Activated T-cell treated with anti-CD3 and anti-CD28 coated beads for 24 hours (primary cell): Measurements from ENCODE around the gene SLC15A3.

Experiments
- DNase-seq: peaks from one replicate; pipeline ENCODE4 v3.0.0-alpha.2; 2020; ENCODE audit warnings: low read depth

SLC15A3 gene

DNA sequence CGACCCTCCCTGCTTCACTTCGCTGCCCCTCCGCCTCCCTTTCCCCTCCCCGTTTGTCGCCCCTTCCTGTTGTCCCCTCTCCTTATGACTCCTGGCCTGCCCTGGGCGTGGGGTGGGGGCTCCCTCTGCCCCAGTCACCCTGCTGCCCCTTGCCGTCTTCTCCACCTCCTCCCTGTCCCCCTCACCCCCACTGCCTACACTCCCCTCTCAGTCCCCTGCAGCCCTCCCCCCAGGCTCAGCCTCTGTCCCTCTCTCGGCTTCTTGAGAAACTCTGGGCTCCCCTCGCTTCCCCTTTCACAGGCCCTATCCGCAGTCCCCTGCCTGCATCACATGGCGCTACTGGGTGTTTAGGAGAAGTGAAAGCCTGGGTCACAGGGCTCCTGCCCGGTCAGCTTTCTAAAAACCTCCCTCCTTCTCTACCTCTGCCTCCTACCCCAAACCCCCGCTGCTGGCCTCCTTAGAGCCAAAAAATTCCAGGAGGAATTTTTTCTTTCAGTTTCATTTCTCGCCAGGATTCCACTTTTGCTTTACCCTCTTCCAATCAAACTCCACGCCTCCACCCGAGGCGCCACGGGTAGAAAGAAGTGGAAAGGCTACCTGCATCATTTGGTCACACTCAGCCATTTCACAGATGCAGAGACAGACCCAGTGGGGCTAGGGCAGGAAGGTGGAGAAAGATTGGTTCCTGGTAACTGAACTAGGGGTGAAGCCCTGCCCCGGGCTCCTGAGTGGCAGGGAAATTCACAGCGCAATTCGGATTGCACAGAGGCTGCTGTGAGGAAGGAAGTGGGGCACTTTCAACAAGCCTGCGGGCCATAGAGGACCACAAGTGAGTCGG is at the start of gene SLC15A3:
Gene SLC15A3 (minus strand): TSS at position 273 of the 838 bp plus-strand sequence. CDS start 625 bp downstream, outside the sequence.
- no peak for DNase-seq

GRCh38 chr11:61000426-61000825 is 48.5 kb upstream of the SLC15A3 start:
- no peak for DNase-seq

DNA sequence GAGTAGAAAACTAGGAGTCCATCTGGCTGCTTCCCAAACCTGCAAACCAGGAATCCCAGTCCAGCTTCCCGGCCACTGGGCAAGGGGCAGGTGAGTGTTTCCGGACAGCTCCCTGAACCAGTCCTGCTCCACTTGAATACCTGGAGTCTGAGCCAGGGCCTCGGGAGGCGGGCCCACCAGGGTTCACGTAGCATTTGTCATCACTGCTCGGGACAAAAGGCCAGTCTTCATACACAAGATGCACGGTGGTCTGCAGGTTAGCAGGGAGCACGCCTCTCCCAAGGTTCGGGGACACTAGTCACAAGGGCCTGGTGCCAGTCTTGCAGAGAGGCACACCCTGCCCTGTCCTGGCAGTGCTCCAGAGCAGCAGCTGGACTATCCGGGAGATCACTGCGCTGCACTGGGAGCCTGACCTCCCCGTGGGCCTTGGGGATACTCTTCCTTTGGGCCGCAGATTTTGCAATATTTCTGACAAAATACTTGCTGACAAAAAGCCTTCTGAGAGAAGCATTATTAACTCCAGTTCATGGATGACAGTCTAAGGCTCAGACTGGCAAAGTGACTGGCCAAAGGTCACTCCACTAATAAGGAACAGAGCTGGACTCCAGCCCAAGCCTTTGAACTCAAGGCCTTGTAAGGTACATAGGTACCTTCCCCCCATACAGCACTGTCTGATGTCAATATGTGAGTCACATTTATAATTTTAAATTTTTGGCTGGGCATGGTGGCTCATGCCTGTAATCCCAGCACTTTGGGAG is 44.6 kb upstream of the SLC15A3 start:
- DNase-seq = no peak

- DNase-seq = no peak
Observed at GRCh38 chr11:60995798-60996197, 43.8 kb upstream of the SLC15A3 start.

GRCh38 chr11:60994541-60995080 is 42.6 kb upstream of the SLC15A3 start:
- no peak for DNase-seq

- DNase-seq = peak; percentile 48
Observed at GRCh38 chr11:60993615-60994014, 41.6 kb upstream of the SLC15A3 start.

GRCh38 chr11:60992842-60993409 is 41.0 kb upstream of the SLC15A3 start:
- no peak for DNase-seq

DNA sequence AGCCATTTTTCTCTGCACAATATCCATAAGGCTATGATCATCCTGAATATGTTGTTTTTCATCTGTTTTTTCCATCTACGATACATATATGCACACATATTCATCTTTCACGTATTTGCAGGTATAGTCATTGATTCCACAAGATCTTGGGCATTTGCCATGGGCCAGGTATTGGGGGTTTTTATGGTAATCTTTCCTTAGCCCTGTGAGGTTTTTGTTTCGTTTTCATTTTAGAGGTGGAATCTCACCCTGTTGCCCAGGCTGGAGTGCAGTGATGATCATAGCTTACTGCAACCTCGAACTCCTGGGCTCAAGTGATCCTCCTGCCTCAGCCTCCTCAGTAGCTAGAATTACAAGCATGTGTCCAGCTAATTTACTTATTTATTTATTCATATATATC is 39.5 kb upstream of the SLC15A3 start:
- no peak for DNase-seq

DNA sequence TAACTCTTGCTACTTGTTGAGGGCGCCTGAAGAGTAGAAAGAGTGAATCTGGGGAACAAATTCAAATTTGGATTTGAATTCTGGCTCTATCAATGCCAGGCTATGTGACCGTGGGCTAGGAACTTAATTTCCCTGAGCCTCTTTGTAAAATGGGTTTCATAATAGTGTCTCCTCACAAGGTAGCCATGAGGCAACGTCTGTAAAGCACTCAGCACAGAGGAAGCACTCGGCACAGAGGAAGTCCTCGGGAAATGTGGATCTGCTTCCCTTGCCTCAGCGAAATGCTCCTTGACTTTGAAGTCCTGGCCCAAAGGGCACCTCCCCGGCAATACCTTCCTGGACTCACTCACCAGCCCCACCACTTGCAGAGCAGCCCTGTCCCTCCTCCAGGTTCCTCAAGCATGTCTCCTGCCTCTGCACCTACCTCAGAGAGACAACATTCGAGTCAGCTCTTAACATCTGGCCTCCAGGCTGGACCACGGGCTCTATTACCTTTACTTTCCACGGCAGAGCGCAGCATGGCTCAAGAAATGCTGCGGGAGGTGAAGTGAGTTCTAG is 37.2 kb upstream of the SLC15A3 start:
- DNase-seq = no peak

GRCh38 chr11:60988658-60989057 is 36.7 kb upstream of the SLC15A3 start:
- DNase-seq = no peak

DNA sequence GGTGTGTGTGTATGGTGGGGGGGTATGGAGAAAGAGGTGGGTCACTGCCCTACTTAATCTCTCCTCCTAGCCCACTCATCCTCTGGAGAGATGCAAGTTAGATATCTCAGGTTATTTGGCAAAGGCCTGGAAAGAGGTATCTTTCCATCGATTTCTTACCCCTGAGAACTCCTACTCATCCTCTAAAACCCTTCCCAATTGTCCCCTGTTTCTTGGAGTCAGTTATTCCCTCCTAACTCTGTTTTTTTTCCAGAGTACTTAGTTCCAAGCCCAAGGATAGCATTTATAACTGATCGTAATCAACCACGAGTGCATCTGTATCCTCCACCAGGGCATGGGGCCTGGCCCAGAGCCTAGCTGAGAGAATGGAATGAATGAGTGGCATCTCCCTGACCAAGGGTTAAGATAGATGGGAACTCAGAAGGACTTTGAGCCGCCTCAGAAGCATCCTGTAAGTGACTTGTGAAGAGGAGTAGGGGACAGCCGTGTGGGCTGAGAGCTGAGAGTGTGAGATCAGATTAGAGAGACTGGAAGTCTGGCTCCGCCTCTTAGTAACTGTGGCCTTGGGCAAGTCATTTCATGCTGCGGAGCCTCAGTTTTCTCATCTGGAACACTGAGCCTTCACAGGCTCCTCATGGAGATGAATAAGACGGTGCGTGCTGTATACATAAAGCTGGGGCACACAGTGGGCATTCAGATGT is 35.8 kb upstream of the SLC15A3 start:
- peak; percentile 64 for DNase-seq

DNA sequence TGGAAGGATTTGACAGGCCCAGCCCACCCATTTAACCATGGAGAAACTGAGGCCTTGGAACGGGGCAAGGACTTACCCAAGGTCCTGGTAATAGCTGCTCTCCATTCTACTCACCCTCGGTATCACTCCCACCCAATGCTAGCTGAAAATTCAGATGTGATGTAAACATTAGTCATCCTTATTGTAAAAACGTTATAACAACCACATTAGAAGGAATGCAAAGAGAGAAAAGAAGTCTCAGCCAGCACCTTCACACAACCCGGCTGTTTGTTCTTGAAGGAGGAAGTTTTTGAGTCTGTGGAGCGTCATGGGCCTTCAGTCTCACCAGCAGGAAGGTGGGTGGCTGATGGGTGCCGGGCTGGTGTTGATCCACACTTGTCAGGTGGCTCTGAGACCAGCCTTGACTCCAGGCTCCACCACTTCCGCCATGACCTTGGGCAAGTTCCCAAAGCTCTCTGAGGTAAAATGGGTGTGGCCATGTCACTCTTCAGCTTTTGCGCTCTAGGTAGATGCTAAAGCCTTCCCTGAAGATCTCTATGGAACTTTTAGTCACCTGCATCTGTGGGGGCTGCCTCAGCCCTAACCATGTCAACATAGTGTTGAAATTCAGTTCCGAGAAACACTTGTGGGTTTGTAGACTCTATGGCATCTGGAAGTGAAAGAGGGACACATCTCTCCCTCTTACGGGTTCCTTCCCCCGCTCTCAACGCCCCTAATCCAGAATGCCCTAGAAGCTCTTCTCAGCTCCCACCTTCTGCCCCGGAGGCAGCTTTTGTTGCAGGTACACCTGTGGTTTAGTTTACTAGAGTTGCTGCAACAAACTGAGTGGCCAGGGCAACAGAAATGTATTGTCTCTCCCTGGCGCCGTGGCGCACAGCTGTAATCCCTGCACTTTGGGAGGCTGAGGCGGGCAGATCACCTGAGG is 34.3 kb upstream of the SLC15A3 start:
- peak; percentile 86 for DNase-seq

GRCh38 chr11:60985501-60985900 is 33.5 kb upstream of the SLC15A3 start:
- no peak for DNase-seq

- no peak for DNase-seq
Observed at GRCh38 chr11:60984636-60985035, 32.7 kb upstream of the SLC15A3 start.

DNA sequence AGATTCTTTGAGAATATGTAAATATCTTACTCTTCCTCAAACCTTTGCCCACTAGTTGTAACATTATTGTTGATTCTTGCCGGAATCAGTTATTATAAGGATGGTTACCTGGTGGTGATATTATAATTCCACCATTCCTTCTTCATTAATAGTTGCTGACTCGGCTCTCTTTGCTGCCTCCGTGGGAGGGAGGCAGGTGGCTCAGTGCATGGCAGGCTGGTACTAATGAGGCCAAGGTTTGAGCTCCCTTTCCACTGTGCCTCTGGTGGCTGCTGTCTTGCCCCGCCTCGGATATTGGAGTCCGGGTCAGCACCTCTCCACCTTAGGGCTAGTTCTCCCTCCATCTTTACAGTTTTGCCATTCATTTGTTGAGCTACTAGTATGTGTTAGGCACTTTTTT is 32.2 kb upstream of the SLC15A3 start:
- no peak for DNase-seq

DNA sequence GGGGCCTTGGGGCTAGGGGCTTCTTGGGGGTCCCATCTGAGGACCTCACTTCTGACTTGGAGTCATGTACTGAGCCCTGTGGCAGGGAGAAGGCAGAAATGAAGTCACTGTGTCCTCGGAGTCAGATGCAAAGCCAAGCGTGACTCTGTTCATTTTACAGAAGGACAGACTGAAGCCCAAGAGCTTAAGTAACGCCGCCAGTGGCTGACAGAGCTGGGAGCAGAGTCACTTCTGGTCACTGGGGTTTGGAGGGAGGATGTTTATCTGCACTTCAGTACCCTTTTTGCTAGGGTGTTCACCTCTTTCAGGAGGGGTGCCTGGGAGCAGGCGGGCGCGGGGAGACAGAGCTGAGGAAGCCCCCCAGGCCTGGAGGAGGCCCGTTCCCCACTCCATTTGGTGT is 30.2 kb upstream of the SLC15A3 start:
- DNase-seq = no peak

GRCh38 chr11:60981515-60981914 is 29.5 kb upstream of the SLC15A3 start:
- DNase-seq = no peak

- DNase-seq = peak; percentile 78
Observed at GRCh38 chr11:60978546-60979380, 26.8 kb upstream of the SLC15A3 start.

GRCh38 chr11:60977836-60978235 is 25.9 kb upstream of the SLC15A3 start:
- DNase-seq = no peak

- no peak for DNase-seq
Observed at GRCh38 chr11:60977224-60977623, 25.2 kb upstream of the SLC15A3 start.
